ENCODE results near the gene TMEM120B.

Gene TMEM120B

DNA sequence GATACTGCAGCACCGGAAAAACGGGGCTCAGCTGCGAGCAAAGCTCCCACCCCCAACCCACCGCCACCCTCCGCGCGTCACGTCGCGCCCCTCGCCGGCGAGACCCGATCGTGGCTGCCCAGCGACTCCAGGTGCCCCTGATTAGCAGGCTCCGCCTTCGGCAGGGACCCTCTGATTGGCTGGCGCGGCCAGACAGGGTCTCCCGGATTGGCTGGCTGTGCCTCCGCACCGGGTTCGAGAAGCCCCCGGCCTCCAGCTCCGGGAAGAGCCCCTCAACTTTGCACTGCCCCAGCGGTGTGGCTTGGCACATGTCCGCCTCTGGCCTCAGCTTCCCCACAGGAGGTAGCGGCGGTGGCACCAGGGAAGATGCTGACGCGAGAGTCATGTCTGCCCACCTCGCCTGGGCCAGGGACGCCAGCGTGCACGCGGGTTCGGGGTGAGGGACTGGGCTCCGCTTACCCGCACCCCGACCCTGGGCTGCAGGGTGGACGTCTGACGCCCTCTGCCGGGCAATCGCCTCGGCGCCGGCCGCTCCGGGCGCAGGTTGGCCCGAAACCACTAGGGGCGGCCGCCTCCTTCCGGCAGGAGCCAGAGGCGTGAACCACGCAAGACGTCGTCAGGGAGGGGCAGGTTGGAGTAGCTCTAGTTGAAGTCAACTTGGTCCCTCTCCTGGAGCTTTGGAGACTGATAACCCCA lies 81.4 kb downstream of the TMEM120B start:
- DNase-seq: peak; percentile 61

DNA sequence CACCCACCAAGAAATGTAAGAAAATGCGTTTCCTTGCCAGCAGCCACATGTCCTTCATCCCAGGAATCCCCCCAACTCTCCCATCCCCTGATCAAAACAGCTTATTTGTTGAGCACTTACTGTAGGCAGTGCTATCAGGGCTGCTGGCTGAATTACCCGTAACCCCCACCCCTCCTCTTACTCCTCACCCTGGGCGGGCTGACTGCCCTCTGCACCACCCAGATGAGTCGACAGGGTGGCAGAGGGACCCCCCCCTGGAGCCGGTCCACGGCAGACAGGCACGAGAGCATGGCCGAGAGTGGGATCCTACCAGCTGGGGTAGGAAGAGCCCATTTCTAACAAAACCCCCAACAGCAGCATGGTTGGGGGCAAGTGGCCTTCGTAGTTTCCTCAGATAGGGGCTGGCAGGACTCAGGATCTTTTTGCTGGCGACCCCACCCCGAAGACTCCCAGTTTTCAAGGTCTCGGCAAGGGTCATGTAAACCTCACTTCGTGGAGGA lies 82.0 kb downstream of the TMEM120B start:
- no peak for DNase-seq

DNA sequence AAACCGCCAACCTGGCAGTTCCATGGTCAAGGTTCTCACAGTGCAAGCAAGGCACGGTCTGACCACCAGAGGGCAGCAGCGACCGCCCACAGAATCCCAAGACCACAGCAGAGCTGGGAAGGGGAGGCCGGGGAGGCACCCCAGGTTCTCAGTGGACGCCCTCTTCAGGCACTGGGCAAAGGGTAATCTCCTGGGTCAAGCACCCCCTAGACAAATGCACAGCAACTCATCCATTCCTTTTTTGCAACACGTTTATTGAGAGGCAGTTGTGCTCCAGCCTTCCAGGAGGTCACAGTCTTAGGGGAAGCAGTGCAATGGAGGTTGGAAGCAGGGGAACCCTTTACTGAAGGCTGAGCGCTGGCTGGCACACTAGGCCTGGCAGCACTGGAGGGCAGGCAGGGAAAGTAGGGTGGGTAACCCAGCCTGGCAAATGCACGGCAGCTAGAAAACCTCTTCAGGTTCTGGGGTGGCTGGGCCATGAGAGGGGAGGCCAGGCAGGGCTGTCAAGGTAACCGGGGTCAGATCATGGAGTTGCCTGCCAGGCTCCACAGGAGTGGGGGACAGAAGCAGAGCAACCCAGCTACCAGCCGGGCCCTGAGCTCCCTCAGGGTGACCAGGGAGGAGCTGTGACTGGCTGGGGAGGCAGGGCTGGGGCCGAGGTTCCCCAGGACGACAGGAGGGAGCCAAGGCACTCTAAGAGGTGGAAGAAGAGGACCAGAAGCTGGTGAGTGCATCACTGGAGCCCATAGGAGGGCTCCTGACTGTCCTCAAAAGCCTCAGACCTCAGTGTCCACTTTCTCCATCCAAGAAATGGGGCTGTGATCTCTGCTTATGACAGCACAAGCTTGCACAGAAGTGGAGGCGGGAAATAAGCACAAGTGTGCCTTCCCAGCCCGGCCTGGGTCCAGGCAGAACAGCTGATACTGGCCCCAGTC lies 82.7 kb downstream of the TMEM120B start:
- peak; percentile 46 for DNase-seq

DNA sequence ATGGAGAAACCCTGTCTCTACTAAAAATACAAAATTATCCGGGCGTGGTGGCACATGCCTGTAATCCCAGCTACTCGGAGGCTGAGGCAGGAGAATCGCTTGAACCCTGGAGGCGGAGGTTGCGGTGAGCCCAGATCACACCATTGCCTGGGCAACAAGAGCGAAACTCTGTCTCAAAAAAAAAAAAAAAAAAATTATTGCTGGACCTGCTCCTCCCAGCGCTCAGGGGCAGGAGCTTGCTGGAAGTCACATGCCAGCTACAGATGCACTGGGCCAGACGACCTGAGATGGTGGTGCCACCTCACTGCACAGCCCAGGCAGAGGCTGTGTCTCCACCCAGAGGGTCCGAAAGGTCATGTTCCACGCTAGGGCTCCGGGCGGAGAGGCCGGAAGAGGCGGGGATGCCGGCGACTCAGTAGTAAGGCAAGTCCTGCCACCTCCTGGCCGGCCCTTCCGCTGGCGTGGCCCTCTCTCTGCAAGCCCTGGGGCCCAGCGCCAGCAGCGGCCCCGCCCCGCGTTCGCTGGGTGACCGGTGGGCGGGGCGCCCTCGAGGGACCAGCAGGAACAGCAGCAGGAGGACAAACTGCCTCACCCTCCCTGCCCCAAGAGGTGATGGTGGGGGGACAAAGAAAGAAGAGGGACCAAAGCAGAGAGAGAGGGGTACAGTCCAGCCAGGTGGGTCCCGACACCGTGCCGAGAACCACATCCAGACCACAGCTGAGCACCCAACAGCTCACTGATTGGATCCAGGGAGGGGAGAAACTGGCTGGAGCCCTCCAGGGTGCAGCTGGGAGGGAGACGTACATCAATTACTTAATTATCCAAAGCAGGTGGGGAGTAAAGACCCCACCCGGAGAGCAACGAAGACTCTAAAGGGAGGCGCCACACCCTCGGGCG lies 84.6 kb downstream of the TMEM120B start:
- DNase-seq: no peak

DNA sequence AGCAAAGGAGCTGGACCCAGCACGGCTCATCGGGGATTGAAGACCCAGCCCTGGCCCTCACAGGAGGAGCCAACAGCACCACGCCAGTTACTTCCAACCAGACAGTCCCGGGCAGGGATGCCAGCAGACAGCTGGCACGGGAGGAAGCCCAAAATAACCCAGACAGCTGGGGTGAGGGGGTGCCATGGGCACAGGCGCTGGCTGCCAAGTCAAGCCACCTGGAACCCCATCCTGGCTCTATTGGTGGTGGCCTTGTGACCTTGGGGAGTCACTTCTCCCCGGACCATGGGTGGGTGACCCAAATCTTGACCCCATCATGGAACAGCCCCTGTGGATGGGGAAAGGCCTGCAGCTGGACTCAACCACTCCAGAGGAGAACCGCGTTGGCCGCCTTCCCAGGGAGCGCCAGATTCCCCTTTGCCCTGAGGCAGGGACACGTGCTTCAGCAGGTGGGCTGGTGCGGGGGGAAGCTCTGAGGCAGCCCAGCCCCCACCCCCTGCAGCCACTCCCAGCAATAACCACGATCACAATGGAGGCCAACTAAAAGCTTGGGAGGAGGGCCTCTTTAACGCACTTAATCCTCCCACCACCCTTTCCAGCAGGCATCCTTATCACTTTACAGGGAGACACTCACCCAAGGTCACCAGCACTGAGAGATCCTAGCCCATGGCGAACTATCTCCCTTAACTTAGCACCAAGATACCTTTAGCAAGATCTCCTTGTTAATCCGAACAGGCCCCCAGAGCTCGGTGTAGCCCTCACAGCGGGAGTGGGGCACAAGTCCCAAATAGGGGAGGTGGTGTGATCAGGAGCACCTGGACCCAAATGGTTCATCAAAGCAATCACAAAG lies 85.6 kb downstream of the TMEM120B start:
- DNase-seq: peak; percentile 66

DNA sequence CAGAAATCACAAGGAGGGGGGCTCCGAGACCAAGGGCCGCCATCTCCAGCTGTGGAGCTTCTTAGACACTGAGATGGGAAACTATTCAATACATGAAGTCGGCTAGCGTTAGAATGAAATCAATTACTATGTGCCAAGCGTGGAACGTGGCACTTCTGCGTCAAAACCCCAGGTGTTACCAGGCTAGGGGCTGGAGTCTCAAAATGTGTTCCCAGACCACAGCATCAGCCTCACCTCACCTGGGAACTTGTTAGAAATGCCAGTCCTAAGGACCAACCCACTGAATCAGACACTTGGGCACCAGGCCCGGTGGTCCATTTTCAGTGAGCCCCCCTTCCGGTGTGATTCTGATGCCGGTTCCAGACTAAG lies 86.2 kb downstream of the TMEM120B start:
- no peak for DNase-seq

DNA sequence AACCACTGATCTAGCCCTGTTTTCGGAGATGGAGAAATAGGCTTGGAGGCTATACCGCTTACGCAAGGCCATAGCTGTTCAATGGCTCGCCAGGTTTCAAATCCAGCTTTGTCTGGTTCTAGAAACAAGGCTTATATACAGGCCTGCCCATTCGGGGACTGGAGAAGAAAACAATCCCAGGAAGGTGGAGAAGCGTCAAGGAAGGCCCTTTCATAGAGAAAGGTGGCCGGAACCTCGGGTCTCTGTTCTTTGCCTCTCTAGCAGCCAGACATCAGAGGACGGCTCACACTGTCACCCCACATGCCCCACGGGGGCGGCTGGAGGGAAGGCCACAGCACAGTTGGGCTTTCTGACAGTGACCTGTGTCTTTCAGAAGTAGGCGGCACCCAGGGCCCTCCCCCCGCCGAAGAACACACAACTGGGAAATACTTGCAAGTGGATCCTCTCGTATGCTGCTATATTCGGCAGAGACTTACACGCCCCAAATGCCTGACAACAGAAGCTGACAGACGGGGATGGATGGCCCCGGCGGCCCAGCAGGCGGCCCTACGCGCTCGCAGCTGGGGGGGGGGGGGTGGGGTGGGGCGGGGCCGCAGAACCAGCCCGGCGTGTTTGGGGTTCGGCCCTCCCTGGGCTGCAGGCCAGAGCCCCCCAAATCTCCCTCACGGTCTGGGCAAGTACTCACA lies 86.7 kb downstream of the TMEM120B start:
- peak; percentile 60 for DNase-seq

DNA sequence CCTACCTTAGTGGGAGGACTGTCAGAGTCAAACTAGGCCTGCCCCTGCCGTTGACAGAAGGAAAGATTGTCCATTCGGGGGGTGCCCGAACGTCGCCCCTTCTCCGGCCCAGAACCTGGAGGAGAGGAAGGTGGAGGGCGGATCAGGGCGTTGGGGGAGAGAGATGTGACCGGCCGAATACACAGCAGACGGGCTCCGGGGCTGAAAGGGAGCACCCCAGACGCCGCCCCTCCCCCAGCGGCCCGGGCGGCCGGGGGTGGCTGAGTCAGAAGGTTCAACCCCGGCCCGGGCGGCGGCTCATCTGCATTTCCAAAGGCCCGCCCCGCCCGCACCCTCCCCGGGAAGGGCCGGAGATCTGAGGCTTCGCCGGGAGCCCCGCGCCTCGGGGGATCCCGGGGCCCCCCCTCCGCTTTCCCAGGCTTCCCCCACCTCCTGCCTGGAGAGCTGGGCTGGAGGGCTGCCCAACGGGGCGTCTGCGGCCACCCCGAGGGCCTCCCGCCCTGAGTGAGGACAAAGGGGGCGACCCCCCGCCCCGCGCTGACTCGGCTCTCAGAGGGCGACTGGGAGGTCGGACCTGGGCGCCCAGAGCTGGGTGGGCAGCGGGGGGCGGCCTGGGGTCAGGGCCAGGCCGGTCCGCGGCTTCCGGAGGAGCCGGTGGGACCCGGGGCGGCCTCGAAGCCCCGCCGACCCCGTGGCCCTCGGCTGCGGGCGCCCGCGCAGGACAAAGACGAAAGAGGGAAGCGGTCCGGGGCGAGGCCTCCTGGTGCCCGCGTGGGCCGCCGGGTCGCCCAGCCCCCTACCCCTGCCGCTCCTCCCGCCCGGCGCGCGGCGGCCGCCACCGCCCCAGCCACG lies 87.5 kb downstream of the TMEM120B start:
- DNase-seq: no peak

DNA sequence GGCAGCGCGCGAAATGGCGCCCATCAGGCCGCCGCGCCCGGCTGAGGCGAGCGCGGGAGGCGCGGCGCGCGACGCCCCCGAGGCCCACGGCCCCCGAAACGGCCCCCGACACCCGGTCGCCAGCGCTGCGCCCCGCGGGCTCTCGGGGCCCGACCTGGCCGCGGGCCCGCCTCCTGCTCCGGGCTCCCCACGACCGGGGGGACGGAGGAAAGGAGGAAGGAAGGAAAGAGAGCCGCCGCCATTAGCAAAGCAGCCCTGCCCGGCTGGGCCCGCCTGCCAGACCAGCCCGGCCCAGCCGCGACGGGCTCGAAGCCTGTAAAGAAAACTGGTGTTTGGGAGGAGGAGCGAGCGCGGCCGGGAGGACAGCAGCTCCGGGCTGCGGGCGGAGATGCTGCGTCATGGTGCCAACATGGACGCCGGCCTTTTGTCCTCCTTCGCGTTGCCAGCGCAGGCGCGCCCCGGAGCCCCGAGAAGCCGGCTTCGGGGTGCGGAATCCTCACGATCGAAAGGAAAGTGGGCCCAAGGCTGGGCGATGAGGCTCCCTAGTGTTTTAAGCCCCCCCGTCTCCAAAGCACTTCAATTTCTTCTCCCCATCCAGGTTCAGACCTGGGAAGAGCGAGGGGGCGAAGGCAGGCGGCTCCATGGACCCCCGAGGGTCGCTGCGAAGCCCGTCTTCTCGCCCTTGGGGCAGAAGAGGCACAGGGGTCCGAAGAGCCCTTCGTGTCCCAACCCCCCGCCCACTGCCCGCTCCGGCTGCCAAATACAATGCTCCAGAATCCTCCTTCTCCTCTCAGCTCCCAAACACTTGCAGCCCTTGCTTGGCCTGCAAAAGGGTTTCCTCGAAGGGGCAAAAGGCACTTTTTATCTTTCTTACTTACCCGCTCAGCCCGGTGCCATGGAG lies 88.4 kb downstream of the TMEM120B start:
- DNase-seq: peak; percentile 16

DNA sequence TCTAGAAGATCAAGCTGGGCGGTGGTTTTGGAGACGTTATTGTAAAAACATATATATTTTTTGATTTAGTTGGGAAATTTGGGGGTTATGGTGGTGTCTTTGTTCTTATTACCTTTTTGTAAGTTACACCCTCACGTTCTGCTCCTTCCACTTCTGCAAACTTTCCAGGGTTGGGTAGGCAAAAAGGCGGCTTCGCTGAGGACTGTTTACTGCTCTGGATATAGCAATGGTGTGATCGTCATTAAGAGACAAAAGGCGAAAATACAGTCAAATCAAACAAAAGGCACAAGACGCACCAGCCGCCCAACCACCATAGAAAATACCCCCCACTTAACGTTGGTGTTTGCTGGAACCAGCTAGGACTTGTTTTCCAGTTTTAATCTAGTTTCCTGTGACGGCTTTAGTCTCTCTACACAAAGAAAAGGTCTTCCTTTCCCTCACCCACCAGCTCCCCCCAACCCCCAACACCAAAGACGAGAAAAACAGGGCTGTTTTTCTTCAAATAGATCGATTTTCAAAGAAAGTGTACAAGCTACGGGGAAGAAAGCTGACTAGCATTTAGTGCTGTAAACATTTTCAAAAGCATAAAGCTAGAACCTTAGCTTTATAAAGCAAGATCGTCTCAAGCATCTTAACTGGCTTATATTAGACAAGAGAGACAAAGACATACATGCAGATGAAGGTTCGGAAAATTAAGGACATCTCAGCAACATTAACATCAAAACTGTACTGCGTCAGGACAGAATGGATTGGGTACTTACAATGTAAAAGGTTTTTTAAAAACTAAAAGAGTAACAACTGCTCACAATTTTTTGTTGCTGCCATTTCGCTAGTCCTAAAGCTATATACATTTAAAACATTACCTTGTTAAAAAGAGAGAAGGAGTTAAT lies 89.3 kb downstream of the TMEM120B start:
- DNase-seq: peak; percentile 39

DNA sequence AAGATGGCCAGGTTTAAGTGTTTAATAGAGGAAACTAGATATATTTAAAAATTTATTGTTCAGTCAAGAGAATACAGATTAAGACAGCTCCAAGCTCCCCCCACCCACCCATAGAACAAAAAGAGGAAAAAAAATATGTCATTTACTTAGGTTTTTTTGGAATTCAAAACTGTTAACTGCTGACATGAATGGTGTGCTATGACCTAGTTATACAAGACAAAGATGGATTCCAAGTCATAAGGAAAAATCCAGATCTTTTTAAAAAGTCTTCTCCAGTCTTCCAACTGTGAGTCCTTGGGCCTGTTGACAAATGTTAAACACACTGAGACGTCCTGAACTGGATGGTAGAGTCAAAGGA lies 89.9 kb downstream of the TMEM120B start:
- DNase-seq: no peak

DNA sequence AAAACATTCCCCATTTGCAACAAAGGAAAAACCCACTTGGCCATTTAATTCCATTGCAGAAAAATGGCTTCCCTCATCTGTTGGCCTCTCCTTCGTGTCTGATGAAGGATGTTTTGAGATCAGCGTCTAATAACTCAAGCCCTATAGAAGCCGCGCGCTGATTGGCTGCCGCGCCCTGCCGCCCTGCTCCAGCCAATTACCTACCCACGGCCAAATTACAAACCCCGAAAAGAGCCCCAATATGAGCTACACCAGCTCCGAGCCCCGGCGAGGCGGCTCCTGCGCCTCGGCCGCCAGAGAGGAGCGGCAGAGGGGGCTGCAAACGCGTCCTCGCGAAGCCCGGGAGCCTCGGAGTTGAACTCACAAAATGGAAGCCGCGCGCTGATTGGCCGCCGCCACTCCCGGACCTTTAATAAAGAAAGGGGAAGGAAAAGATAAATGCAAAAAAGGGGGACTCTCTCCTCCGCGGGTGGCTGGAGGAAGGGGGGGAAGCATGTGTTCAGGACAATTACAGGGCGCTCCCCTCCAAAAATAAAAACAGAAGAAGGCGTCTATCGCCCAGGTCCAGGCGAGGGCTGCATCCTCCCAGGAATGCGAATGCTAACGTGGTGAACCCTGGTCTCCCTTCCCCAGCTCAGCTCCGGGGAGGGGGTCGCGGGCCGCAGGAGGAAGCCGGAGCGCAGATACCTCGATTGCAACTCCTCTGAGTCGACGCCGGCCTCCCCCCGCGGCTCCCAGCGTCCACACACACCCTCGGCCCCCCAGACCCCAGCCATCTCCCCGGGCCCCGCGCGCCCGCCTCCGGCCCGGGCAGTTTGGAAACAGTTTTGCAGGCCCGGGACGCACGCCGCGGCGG lies 90.5 kb downstream of the TMEM120B start:
- DNase-seq: peak; percentile 95

DNA sequence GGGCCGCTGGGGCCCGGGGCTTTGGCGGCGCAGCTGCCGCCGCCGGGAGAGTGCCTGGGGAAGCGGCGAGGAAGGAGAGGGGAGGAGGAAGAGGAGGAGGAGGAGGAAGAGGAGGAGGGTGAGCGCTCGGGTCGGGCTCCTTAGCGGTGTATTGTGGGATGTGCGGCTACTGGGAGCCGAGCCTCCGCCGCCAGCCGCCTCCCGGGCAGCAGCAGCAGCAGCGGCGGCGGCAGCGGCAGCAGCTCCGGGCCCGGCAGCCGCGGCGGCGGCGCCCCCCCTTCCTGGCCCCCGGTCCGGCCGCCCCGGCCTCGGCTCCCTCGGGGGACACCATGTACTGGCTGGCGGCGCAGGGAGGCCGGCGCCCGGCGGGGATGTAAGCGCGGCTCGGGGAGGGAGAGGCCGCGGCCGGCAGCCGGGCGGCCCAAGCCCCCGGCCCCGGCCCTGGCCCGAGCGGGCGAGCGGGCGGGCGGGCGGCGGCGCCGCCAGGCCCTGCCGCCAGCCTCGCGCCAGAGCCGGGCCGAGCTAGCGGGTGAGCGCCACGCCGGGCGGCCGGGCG lies 91.4 kb downstream of the TMEM120B start, which contains the start of gene SETD1B:
TSS of gene SETD1B (plus strand) at position 149 of the 556 bp plus-strand sequence. CDS start 729 bp downstream, outside the sequence.
- no peak for DNase-seq

DNA sequence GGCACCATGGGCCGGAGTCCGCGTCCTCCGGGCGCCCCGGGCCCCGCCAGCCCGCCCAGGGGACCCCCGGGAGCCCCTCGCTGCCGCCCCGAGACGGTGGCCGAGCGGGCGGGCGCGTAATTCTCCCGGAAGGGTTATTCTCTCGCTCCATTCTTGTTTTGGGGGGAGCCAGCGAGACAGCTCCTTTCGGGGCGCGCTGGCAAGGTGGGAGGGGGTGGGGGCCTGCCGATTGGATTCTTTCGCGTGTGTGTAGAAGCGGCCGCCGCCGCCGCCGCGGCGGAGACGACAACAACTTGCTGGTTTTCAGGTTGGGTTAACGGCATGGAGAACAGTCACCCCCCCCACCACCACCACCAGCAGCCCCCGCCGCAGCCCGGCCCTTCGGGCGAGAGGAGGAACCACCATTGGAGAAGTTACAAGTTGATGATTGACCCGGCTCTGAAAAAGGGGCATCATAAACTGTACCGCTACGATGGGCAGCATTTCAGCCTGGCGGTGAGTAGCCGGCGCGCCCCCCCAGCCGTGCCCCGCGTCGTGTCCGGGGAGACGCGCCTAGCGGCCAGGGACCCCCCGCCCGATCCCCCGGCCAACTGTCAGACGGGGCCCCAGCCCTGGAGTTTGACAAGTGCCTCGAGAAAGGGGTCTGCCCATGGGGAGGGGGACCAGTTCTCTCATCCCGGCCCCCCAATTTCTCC lies 92.0 kb downstream of the TMEM120B start:
- no peak for DNase-seq

DNA sequence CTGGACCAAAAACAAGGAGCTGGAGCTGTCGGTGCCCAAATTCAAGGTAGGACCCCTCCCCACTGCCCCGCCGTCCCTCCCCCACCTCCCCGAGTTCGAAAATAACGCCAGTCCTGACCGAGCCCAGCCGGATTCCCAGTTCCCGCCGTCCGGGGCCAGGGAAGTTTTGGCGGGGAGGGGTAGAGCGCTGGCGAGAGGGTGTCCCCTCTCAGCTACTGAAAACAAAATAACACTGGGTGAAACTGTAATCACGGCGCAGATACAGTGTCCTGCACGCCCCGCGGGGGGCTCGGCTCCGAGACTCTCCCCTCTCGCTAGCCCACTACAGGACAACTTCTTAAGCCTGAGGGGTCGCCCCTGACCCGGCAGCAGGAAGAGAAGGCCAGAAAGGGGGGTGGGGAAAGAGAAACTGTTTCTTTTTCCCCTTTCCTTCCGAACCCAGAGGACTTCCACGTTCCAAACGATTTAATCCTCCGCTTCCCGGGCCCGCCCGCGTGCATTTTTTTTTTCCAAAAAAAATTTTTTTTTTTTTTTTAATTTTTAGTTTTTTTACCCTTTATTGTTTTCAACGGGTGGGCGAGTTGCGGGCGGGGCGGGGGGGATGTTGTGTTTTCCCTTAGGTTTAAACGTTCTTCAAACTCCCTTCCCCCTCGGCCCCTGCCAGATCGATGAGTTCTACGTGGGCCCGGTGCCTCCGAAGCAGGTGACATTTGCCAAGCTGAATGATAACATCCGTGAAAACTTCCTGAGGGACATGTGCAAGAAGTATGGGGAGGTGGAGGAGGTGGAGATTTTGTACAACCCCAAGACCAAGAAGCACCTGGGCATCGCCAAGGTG lies 92.8 kb downstream of the TMEM120B start:
- no peak for DNase-seq
